ENCODE measurements around the gene RGS19. TPM values are rescaled to one million over a fixed set of nuclear protein-coding genes. Genes with fewer than 3 reads are reported as not detected.

Gene RGS19
- total and polyA plus RNA-seq, 4 donors = 4.9 to 12.9 (median 6.3) TPM

GRCh38 chr20:64110411-64111068, 31.2 kb upstream of the RGS19 start:
- no peaks in the 10 kb centered on the region for H3K9me3 ChIP-seq (ENCODE audit: control insufficient read depth in 4 of 4, low read length in 3 of 4)
- 84% methylated on average over 10 of the region's 10 CpGs for WGBS
- no peaks in the 10 kb centered on the region for H3K36me3 ChIP-seq (ENCODE audit: control insufficient read depth in 4 of 4, insufficient read depth in 3 of 4, low read depth in 1 of 4, low read length in 3 of 4)
- no peak overlapping the region for H3K9ac ChIP-seq (ENCODE audit: low read depth in 1 of 2, low read length in 2 of 2)
- no peak for DNase-seq (ENCODE audit: low spot score)
- H3K4me1 ChIP-seq (ENCODE audit: control insufficient read depth in 4 of 4, insufficient read depth in 4 of 4, low read length in 3 of 4) = no peaks in the 10 kb centered on the region
- H3K27ac ChIP-seq (ENCODE audit: low read depth in 1 of 2, low read length in 2 of 2) = no peak overlapping the region
- no peaks in the 10 kb centered on the region for H3K27me3 ChIP-seq (ENCODE audit: control insufficient read depth in 4 of 4, insufficient read depth in 4 of 4, low read length in 3 of 4)
- H3K4me3 ChIP-seq (ENCODE audit: low read depth in 1 of 3, low read length in 3 of 3) = no peak overlapping the region
- TF ChIP-seq TAF1 (conservative IDR thresholded peaks at IDR 0.05) (no peak), FOXA1 (IDR thresholded peaks at IDR 0.05) (no peak), FOXA2 (IDR thresholded peaks at IDR 0.05) (no peak), CTCF (IDR thresholded peaks at IDR 0.05; ENCODE audit: low read depth, low read length, missing input control) (no peak), EGR1 (IDR thresholded peaks at IDR 0.05; ENCODE audit: low read depth in 2 of 2) (no peak), NR2F2 (IDR thresholded peaks at IDR 0.05) (no peak), HNF4A (conservative IDR thresholded peaks at IDR 0.05) (peak in 1 of 2 donors; percentile 8), SP1 (IDR thresholded peaks at IDR 0.05) (no peak)

- no peak for DNase-seq (ENCODE audit: low spot score)
- TF ChIP-seq FOXA2 (IDR thresholded peaks at IDR 0.05) = no peak
- no peak for TF ChIP-seq YY1 (IDR thresholded peaks at IDR 0.05)
- no peak for TF ChIP-seq REST (IDR thresholded peaks at IDR 0.05)
- no peak for TF ChIP-seq TAF1 (conservative IDR thresholded peaks at IDR 0.05)
- TF ChIP-seq RXRA (IDR thresholded peaks at IDR 0.05) = no peak
- no peak for TF ChIP-seq HNF4G (IDR thresholded peaks at IDR 0.05)
- TF ChIP-seq HNF4A (conservative IDR thresholded peaks at IDR 0.05) = no peak
- no peak for TF ChIP-seq ATF3 (IDR thresholded peaks at IDR 0.05)
- no peak for TF ChIP-seq FOXA1 (IDR thresholded peaks at IDR 0.05)
- TF ChIP-seq GABPA (IDR thresholded peaks at IDR 0.05 in 1 of 2, conservative IDR thresholded peaks at IDR 0.05 in 1 of 2) = no peak
- TF ChIP-seq NR2F2 (IDR thresholded peaks at IDR 0.05) = no peak
- no peak for TF ChIP-seq CTCF (IDR thresholded peaks at IDR 0.05; ENCODE audit: low read depth, low read length, missing input control)
- TF ChIP-seq MAX (IDR thresholded peaks at IDR 0.05) = no peak
- no peak for TF ChIP-seq ZBTB33 (IDR thresholded peaks at IDR 0.05)
- no peak for TF ChIP-seq RAD21 (IDR thresholded peaks at IDR 0.05)
- TF ChIP-seq EGR1 (IDR thresholded peaks at IDR 0.05; ENCODE audit: low read depth in 2 of 2) = no peak
- TF ChIP-seq SP1 (IDR thresholded peaks at IDR 0.05) = no peak
- H3K4me3 ChIP-seq (ENCODE audit: low read depth in 1 of 3, low read length in 3 of 3) = no peak overlapping the region
- H3K4me1 ChIP-seq (ENCODE audit: control insufficient read depth in 4 of 4, insufficient read depth in 4 of 4, low read length in 3 of 4) = no peaks in the 10 kb centered on the region
- H3K9me3 ChIP-seq (ENCODE audit: control insufficient read depth in 4 of 4, low read length in 3 of 4) = no peaks in the 10 kb centered on the region
- H3K9ac ChIP-seq (ENCODE audit: low read depth in 1 of 2, low read length in 2 of 2) = no peak overlapping the region
- no peaks in the 10 kb centered on the region for H3K27me3 ChIP-seq (ENCODE audit: control insufficient read depth in 4 of 4, insufficient read depth in 4 of 4, low read length in 3 of 4)
- WGBS = 80% methylated on average over 16 of the region's 16 CpGs
- H3K36me3 ChIP-seq (ENCODE audit: control insufficient read depth in 4 of 4, insufficient read depth in 3 of 4, low read depth in 1 of 4, low read length in 3 of 4) = no peaks in the 10 kb centered on the region
- H3K27ac ChIP-seq (ENCODE audit: low read depth in 1 of 2, low read length in 2 of 2) = no peak overlapping the region
These were observed 30.6 kb upstream of the RGS19 start for GRCh38 chr20:64109831-64110391.

Data from liver (tissue), 9 donors.